ENCODE measurements around the gene ASIC4.

Gene ASIC4

DNA sequence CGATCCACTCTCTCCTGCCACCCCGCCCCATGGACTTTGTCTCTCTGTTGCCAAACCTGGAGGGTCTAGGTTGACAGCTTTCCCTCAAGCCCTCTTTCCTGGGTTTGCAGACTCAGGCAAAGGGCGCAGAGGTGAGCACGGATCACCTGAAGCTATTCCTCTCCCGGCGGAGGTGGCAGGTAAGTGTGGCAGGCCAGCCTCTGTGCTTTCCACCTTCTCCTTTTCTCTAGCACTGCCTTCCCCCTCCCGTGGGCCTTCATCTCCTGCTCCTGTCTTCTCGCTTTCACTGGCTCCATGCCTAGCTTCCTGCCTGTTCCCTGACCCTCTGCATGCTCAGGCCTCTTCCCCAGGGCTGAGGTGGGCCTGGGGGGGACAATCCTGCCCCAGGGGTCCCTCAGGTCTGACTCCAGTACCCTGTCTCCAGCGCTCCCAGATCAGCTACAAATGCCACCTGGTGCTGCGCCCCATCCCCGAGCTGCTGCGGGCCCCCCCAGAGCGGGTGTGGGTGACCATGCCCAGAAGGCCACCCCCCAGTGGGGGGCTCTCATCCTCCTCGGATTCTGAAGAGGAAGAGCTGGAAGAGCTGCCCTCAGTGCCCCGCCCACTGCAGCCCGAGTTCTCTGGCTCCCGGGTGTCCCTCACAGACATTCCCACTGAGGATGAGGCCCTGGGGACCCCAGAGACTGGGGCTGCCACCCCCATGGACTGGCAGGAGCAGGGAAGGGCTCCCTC is 31.4 kb upstream of the ASIC4 start:
- DNase-seq = no peak

DNA sequence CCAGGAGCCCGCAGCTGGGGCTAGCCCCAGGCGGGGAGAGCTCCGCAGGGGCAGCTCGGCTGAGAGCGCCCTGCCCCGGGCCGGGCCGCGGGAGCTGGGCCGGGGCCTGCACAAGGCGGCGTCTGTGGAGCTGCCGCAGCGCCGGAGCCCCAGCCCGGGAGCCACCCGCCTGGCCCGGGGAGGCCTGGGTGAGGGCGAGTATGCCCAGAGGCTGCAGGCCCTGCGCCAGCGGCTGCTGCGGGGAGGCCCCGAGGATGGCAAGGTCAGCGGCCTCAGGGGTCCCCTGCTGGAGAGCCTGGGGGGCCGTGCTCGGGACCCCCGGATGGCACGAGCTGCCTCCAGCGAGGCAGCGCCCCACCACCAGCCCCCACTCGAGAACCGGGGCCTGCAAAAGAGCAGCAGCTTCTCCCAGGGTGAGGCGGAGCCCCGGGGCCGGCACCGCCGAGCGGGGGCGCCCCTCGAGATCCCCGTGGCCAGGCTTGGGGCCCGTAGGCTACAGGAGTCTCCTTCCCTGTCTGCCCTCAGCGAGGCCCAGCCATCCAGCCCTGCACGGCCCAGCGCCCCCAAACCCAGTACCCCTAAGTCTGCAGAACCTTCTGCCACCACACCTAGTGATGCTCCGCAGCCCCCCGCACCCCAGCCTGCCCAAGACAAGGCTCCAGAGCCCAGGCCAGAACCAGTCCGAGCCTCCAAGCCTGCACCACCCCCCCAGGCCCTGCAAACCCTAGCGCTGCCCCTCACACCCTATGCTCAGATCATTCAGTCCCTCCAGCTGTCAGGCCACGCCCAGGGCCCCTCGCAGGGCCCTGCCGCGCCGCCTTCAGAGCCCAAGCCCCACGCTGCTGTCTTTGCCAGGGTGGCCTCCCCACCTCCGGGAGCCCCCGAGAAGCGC is 30.6 kb upstream of the ASIC4 start:
- peak; percentile 28 for DNase-seq

DNA sequence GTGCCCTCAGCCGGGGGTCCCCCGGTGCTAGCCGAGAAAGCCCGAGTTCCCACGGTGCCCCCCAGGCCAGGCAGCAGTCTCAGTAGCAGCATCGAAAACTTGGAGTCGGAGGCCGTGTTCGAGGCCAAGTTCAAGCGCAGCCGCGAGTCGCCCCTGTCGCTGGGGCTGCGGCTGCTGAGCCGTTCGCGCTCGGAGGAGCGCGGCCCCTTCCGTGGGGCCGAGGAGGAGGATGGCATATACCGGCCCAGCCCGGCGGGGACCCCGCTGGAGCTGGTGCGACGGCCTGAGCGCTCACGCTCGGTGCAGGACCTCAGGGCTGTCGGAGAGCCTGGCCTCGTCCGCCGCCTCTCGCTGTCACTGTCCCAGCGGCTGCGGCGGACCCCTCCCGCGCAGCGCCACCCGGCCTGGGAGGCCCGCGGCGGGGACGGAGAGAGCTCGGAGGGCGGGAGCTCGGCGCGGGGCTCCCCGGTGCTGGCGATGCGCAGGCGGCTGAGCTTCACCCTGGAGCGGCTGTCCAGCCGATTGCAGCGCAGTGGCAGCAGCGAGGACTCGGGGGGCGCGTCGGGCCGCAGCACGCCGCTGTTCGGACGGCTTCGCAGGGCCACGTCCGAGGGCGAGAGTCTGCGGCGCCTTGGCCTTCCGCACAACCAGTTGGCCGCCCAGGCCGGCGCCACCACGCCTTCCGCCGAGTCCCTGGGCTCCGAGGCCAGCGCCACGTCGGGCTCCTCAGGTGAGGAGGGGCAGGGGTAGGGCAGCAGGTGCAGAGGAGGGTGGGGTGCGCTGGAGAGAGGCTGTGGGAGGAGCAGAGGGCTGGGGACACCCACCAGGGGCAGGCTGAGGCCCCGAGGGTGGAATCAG is 29.7 kb upstream of the ASIC4 start:
- no peak for DNase-seq

DNA sequence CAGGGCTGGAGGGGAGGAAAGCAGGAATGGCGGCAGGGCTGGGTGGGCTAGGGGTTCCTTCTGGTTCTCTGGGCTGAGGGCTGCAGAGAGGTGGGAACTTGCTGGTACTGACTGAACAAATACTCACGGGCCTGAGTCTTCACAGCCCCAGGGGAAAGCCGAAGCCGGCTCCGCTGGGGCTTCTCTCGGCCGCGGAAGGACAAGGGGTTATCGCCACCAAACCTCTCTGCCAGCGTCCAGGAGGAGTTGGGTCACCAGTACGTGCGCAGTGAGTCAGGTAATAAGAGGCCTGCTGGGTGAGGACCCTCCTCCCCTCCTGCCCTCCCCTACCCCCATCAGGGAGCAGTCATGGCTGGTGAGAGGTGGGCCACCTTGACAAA is 29.1 kb upstream of the ASIC4 start:
- no peak for DNase-seq

DNA sequence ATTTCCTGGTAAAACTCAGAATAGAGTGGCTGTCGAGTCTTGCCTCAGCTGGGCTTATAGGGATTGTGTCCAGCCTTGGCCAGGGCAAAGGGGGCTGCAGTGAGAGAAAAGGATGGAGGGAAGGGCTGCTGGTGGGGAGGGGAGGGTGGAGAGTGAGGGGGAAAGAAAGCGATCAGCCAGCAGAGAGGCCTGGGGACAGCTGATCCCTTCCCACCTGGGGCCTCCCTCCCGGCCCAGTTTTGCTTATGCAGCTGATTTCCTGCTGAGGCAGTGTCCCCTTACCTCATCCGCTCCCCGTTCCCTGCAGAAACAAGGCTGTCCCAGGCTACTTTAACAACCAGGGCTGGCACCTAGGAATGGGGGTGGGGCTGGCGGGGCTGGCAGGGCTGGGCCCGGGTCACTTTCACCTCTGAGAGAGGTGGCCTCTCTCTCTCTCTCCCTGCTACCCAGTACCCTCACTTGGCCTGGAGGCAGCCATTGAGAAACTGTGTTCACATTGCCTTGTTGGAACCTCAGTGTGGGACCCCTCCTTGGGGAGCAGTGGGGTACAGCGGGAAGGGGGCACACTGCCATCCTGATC is 27.8 kb upstream of the ASIC4 start:
- peak; percentile 56 for DNase-seq

DNA sequence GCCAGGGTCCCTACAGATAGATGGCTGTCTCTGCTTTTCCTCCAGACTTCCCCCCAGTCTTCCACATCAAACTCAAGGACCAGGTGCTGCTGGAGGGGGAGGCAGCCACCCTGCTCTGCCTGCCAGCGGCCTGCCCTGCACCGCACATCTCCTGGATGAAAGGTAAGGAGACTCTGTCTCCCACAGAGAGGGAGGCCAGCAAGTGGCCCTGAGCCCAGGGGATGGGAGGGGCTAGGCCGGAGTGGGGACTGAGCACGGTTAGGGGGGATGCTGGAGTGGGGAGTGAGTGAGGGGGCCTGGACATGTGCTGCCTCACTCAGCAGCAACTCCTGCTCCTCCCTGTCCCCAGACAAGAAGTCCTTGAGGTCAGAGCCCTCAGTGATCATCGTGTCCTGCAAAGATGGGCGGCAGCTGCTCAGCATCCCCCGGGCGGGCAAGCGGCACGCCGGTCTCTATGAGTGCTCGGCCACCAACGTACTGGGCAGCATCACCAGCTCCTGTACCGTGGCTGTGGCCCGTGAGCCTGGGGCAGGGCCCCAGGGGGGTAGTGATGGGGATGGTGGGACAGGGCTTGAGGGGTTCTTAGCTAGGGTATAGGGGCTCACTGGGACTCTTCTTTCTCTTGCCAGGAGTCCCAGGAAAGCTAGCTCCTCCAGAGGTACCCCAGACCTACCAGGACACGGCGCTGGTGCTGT is 26.0 kb upstream of the ASIC4 start:
- DNase-seq = no peak

DNA sequence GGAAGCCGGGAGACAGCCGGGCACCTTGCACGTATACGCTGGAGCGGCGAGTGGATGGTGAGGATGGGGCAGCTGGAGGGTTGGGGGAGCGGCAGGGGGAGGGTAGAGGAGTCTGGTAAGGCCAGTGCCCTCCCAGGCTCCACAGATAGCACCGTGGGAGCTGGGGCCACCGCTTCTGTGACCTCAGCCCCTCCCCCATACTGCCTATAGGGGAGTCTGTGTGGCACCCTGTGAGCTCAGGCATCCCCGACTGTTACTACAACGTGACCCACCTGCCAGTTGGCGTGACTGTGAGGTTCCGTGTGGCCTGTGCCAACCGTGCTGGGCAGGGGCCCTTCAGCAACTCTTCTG is 25.5 kb upstream of the ASIC4 start:
- DNase-seq = no peak

DNA sequence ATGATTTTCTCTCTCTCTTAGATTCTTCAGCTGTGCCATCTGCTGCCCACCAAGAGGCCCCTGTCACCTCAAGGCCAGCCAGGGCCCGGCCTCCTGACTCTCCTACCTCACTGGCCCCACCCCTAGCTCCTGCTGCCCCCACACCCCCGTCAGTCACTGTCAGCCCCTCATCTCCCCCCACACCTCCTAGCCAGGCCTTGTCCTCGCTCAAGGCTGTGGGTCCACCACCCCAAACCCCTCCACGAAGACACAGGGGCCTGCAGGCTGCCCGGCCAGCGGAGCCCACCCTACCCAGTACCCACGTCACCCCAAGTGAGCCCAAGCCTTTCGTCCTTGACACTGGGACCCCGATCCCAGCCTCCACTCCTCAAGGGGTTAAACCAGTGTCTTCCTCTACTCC is 25.0 kb upstream of the ASIC4 start:
- no peak for DNase-seq

DNA sequence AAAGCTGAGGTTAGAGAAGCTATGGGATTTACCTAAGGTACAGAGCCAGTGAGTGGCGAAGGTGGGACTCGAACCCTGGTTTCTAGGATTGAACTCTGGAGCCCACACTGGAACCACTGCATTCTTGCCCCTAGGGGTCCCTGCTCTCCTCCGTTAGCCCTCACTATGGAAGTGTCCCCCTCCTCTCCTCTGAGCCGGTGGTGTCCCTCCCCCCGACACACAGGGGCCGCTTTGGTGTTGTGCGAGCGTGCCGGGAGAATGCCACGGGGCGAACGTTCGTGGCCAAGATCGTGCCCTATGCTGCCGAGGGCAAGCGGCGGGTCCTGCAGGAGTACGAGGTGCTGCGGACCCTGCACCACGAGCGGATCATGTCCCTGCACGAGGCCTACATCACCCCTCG is 24.1 kb upstream of the ASIC4 start:
- DNase-seq = peak; percentile 34

DNA sequence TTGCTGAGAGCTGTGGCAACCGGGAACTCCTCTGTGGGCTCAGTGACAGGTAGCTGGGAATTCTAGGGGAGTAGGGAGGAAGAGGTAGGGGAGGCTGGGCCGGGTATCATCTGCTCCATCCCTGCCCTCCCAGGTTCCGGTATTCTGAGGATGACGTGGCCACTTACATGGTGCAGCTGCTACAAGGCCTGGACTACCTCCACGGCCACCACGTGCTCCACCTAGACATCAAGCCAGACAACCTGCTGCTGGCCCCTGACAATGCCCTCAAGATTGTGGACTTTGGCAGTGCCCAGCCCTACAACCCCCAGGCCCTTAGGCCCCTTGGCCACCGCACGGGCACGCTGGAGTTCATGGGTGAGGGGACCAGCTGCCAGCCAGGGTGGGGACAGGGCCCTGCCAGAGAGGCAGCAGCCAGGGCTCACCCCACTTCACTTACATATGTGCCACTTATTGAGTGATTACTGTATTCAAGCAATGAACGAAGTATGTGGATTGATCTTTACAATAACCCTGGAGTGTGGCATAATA is 23.6 kb upstream of the ASIC4 start:
- DNase-seq = no peak

DNA sequence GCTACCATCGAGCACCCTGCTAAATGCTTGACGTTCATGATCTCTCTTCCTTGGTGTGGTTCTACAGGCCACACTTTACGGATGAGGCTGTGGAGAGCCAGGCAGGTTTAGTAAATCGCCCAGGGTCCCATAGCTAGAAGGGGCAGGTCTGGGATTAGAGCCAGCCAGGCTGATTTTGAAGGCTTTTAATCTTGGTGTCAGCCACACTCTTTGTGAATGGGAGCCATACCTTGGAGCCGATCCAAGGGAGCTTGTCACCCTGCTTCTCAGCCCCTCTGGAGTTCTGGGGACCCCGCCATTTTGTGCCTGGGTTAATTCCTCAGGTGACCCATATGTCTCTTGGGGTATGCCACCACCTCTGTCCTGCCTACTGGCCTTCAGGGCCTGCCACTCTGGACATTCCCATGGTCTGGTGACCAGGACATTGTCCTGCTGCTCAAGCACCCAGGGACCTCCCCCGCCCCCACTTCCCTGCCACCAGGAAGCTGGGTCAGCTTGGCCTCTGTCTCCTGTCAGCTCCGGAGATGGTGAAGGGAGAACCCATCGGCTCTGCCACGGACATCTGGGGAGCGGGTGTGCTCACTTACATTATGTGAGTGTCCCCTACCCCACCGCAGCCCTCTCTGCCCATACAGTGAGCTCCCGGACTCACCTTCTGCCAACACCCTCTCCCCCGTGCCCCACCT is 22.9 kb upstream of the ASIC4 start:
- DNase-seq = peak; percentile 48

DNA sequence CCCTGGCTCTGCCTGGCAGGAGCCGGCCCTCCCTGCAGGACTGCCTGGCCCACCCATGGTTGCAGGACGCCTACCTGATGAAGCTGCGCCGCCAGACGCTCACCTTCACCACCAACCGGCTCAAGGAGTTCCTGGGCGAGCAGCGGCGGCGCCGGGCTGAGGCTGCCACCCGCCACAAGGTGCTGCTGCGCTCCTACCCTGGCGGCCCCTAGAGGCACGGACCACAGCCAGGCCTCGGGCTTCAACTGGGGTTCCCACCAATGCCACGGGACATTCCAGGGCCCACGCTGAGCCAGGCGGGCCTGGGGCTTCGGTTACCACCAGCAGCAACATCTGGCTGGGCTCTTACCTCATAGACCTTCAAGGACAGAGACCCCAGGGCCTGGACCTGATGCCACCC is 21.7 kb upstream of the ASIC4 start:
- DNase-seq = no peak

DNA sequence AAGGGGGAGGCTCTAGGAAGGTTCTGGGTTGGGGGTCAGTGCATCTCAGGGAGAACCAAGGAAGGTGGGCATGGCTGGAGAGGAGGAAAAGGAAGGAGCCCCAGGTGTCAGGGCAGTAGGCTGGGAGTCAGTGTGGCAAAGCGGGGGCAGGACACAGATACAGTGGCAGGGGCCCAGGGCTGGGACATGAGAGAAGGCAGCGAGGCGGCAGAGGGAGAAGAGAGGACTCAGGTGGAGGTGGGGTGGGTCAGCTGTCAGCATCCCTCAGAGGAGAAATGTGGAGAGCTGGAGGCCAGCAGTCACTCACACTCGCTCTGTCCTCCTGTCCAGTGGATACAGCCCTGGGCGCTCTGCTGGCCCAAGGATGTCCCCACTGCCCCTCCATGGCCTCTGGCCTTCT is 21.2 kb upstream of the ASIC4 start:
- DNase-seq = no peak

DNA sequence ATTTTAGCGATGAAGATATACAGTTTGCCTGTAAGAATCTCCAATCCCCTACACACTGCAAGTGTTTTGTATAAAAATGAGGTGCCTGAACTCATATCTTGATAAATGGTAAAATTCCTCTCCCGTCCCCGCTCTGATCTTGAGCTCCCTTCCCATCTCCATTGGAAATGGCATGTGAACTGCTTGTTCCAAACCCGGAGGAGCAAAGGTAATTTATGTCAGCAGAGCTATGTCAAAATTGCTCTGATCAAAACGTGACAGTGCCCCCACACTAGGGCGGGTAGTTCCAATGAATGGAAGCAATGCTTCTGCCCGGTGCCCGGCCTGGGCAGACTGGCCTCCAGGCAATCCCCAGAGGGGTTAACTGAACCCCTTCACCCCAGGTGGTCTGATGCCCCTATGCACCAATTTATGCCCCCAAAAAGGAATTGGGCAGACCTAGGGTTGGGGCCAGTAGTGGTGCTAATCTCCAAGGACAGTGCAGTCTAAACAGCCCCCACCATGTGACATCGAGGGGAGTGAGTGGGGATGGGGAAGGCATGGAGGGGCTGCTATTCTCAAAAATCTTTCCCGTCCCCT is 19.2 kb upstream of the ASIC4 start:
- no peak for DNase-seq

DNA sequence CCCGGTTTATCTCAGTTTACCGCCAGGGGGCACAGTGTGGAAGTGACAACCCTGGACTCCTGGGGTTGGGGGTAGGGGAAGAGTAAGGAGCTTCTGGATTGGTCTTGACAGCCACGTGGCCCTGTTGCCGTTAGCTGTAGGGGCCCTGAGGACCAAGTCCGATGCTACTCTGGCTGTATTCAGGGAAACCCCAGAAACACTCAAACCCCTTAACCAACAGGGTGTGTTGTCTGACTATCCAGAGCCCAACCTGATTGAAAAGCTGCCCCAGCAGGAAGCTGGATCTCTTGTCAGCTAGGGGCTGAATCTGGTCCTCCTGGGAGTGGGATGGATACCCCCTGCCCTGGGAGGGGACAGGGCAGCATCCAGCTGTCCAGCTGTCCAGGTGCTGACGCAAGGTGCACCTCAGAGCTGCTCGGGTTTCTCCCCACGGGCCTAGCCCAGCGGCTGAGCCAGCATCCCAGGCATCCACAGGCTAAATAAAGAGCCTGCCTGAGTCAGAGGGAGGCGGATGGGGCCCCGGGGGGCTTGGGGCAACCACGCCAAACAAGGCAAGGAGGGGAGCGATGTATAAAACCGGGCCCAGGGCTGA is 18.7 kb upstream of the ASIC4 start:
- peak; percentile 95 for DNase-seq

DNA sequence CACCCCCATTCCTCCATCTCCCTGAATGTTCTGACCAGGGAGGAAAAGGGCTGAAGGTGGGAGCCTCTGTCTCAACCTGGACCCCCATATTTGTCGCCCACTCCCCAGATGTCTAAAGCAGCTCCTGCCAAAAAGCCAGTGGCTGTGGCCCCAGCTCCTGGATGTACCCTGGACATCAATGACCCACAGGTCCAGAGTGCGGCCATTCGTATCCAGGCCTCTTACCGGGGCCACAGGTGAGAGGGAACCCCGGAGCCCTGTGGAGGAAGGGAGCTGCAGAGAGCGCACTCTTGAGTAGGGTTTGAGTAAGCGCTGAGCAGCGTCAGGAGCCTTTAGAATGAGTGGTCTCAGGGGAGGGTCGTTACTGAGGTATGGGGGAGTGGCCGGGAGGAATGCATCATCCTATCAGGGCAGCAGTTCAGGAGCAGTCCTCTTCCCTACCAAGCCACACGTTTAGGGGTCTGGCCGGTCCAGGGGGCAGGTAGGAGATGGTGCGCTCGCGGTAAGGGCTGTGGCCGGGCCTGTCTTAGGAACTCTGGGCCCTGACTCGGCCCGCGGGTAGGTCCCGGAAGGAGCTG is 17.9 kb upstream of the ASIC4 start:
- no peak for DNase-seq

DNA sequence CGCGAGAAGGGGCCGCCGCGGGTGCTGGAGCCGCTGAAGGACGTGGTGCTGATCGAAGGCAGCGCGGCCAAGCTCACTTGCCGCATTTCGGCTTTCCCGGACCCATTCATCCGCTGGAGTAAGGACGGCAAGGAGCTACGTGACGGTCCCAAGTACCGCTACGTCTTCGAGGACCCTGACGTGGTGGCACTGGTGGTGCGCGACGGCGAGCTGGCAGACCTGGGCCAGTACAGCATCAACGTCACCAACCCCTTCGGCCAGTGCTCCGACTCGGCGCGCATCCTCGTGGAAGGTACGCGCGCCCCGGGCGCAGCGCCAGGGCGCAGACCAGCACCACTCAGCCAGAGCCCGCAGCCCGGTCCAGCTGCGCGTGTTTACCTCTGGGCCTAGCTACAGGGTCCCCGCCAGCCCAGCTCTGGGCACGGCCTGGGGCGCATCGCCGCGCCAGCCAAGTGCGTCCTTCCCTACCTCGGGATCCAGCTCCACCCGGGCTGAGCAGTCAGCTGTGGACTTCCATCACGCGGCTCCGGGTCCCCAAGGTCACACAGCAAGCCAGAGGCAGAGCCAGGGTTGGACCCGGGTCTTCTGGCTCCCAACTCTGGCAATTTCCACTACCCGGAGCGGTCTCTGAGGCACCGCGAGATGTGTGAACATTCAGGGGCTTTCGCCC is 17.3 kb upstream of the ASIC4 start:
- DNase-seq = no peak

DNA sequence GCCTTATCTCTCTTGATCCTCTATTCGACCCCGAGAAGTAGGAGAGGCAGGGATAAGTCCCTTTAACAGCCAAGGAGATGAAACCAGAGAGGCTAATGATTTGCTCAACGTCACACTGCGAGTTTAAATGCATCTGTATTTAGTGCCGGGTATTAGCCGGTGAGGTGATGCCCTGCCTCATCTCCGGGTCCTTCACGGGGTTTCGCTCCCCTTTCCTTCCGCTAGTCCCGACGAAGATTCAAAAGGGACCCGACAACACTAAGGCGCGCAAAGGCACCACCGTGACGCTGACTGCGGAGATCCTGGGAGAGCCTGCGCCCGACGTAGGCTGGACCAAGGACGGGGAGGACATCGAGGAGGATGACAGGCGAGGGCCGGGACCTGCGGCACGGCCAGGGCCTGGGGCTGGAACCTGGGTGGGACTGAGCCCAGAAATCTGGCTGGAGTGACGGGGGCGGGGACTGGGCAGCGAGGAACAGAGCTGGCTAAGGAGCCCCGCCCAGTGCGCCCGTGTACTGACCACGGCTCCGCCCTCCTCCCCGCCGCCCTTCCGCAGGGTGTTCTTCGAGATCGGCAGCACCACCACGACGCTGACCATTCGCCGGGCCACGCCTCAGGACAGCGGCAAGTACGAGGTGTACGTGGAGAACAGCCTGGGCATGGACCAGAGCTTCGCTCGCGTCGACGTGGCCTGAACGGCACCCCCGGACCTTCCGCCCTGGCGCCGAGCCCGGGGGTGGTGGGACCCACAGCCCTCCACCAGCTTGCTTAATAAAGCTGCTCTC is 16.6 kb upstream of the ASIC4 start:
- DNase-seq = peak; percentile 73
